Myocyte (in vitro differentiated cells): Measurements from ENCODE around the gene ADGRE1. TPM values are rescaled to one million over a fixed set of nuclear protein-coding genes. Genes with fewer than 3 reads are reported as not detected.

Experiments used
- DNase-seq: peaks from one replicate; pipeline ENCODE4 v3.0.0-alpha.2; 2012; ENCODE audit warnings: low read depth
- total RNA-seq: library from RNA; depleted of rRNA; stranded (reverse); fragments of >200 nt; gene quantifications from 2 replicates; pipeline ENCODE4 v1.2.3, GENCODE V29; 2014

Gene ADGRE1
- total RNA-seq, 1 donor from 2014 or later, result not detected

GRCh38 chr19:6876748-6877147 lies 10.6 kb upstream of the ADGRE1 start:
- no peak for DNase-seq

GRCh38 chr19:6877766-6878165 lies 9.6 kb upstream of the ADGRE1 start:
- no peak for DNase-seq

- DNase-seq, result no peak
These were observed 992 bp upstream of the ADGRE1 start for GRCh38 chr19:6886277-6886897.

GRCh38 chr19:6888967-6889366 lies 1.6 kb downstream of the ADGRE1 start:
- DNase-seq, result no peak

- no peak for DNase-seq
These were observed 3.1 kb downstream of the ADGRE1 start for GRCh38 chr19:6890401-6890913.

GRCh38 chr19:6890938-6891337 lies 3.6 kb downstream of the ADGRE1 start:
- DNase-seq, result no peak

- DNase-seq, result no peak
These were observed 4.5 kb downstream of the ADGRE1 start for GRCh38 chr19:6891761-6892385.

- DNase-seq, result no peak
These were observed 6.9 kb downstream of the ADGRE1 start for GRCh38 chr19:6894313-6894712.

- DNase-seq, result no peak
These were observed 16.1 kb downstream of the ADGRE1 start for GRCh38 chr19:6903446-6903845.

GRCh38 chr19:6906559-6907060 lies 19.2 kb downstream of the ADGRE1 start:
- DNase-seq, result no peak

GRCh38 chr19:6911523-6911922 lies 24.1 kb downstream of the ADGRE1 start:
- no peak for DNase-seq

- DNase-seq, result no peak
These were observed 26.9 kb downstream of the ADGRE1 start for GRCh38 chr19:6914321-6914720.

GRCh38 chr19:6916952-6917351 lies 29.6 kb downstream of the ADGRE1 start:
- DNase-seq, result no peak

GRCh38 chr19:6925386-6925785 lies 38.0 kb downstream of the ADGRE1 start:
- no peak for DNase-seq

GRCh38 chr19:6925801-6926751 lies 38.7 kb downstream of the ADGRE1 start:
- no peak for DNase-seq

GRCh38 chr19:6930190-6930589 lies 42.8 kb downstream of the ADGRE1 start:
- peak; percentile 7 for DNase-seq

GRCh38 chr19:6935069-6935468 lies 47.7 kb downstream of the ADGRE1 start:
- DNase-seq, result no peak

GRCh38 chr19:6935618-6936017 lies 48.2 kb downstream of the ADGRE1 start:
- DNase-seq, result no peak

GRCh38 chr19:6945733-6946132 lies 58.4 kb downstream of the ADGRE1 start:
- no peak for DNase-seq

- peak; percentile 4 for DNase-seq
These were observed 60.4 kb downstream of the ADGRE1 start for GRCh38 chr19:6947745-6948144.

GRCh38 chr19:6948884-6949283 lies 61.5 kb downstream of the ADGRE1 start:
- DNase-seq, result no peak

- DNase-seq, result no peak
These were observed 65.6 kb downstream of the ADGRE1 start for GRCh38 chr19:6952956-6953355.
